SK-N-SH (cell line): ENCODE data around the gene MGST1. TPM values are rescaled to one million over a fixed set of nuclear protein-coding genes. Genes with fewer than 3 reads are reported as not detected.

Source experiments
- CTCF ChIA-PET: fragments of 300-600, 350-600 bp; formaldehyde crosslinking; extraction: SDS; loops from one replicate; lab custom pipeline; 2021; lab: Yijun Ruan, JAX
- POLR2A ChIA-PET: fragments of 350-600 bp; sonication (Branson Sonifier 250); formaldehyde crosslinking; extraction: SDS; loops from one replicate; lab custom pipeline; 2020; ENCODE audit warnings: antibody characterized with exemption, inconsistent platforms; lab: Yijun Ruan, JAX
- DNase-seq: peaks from one replicate; pipeline ENCODE4 v3.0.0; 2012
- H2AFZ ChIP-seq: fragments of 200-600 bp; sonication (generic); 2 replicates; pipeline ENCODE4 v1.8.1; 2016; ENCODE audit warnings: antibody characterized with exemption, mild to moderate bottlenecking, low read depth
- H3F3A ChIP-seq: fragments of 200-600 bp; sonication (generic); replicated peaks from 2 replicates; pipeline ENCODE3; 2016; ENCODE audit warnings: antibody characterized with exemption, mild to moderate bottlenecking; ENCODE audit not compliant: insufficient read depth
- H3K27ac ChIP-seq, 2 experiments: fragments of 200-500 bp in 1 of 2; fragments of 200-600 bp in 1 of 2; sonication (Bioruptor generic) in 1 of 2; sonication (generic), shearing (Covaris generic) in 1 of 2; 2 replicates each; pipeline versions ENCODE4 v1.5.1 to v1.6.1; 2014 to 2016; ENCODE audit warnings: low read depth in 2 of 2, inconsistent platforms in 1 of 2, low read length in 1 of 2, mild to moderate bottlenecking in 1 of 2, mixed read lengths in 1 of 2
- H3K27me3 ChIP-seq: fragments of 200-600 bp; sonication (generic), shearing (Covaris generic); 2 replicates; pipeline ENCODE4 v1.6.1; 2016; ENCODE audit warnings: mixed run types; ENCODE audit not compliant: insufficient read depth
- H3K36me3 ChIP-seq, 2 experiments: fragments of 200-500 bp in 1 of 2; fragments of 200-600 bp in 1 of 2; sonication (Bioruptor generic) in 1 of 2; sonication (generic) in 1 of 2; replicated peaks in 1 of 2; 2 replicates each; pipeline versions ENCODE3 to v1.5.1; 2014 to 2016; ENCODE audit warnings: low read length in 1 of 2, mild to moderate bottlenecking in 1 of 2; ENCODE audit not compliant: insufficient read depth in 2 of 2, control insufficient read depth in 1 of 2
- H3K4me1 ChIP-seq, 2 experiments: fragments of 200-500 bp in 1 of 2; fragments of 200-600 bp in 1 of 2; sonication (Bioruptor generic) in 1 of 2; sonication (generic), shearing (Covaris generic) in 1 of 2; 2 replicates each; pipeline versions ENCODE4 v1.5.1 to v1.6.1; 2014 to 2016; ENCODE audit warnings: low read depth in 1 of 2, low read length in 1 of 2, mixed run types in 1 of 2; ENCODE audit not compliant: insufficient read depth in 2 of 2, control insufficient read depth in 1 of 2
- H3K4me2 ChIP-seq: fragments of 200-600 bp; sonication (generic), shearing (Covaris generic); 2 replicates; pipeline ENCODE4 v1.6.1; 2017; ENCODE audit warnings: mixed run types
- H3K4me3 ChIP-seq, 2 experiments: fragments of 200-500 bp in 1 of 2; fragments of 200-600 bp in 1 of 2; sonication (Bioruptor generic) in 1 of 2; sonication (generic), shearing (Covaris generic) in 1 of 2; 2 replicates each; pipeline versions ENCODE4 v1.5.1 to v1.8.1; 2014 to 2016; ENCODE audit warnings: low read depth in 2 of 2, inconsistent platforms in 1 of 2, low read length in 1 of 2, mild to moderate bottlenecking in 1 of 2, mixed read lengths in 1 of 2, moderate library complexity in 1 of 2
- H3K79me2 ChIP-seq: fragments of 200-600 bp; sonication (generic); 2 replicates; pipeline ENCODE4 v1.8.1; 2017; ENCODE audit warnings: mild to moderate bottlenecking; ENCODE audit not compliant: insufficient read depth
- H3K9ac ChIP-seq: fragments of 200-600 bp; sonication (generic); 2 replicates; pipeline ENCODE4 v1.6.1; 2017; ENCODE audit warnings: mixed run types
- H3K9me2 ChIP-seq: fragments of 200-600 bp; sonication (generic); 2 replicates; pipeline ENCODE4 v1.6.1; 2017; ENCODE audit warnings: mixed run types
- H3K9me3 ChIP-seq: fragments of 200-600 bp; sonication (generic); 2 replicates; pipeline ENCODE4 v1.6.1; 2017; ENCODE audit warnings: mixed run types, mild to moderate bottlenecking, moderate library complexity
- H4K20me1 ChIP-seq: fragments of 200-600 bp; sonication (generic); 2 replicates; pipeline ENCODE4 v1.6.1; 2017; ENCODE audit warnings: mild to moderate bottlenecking, mixed run types; ENCODE audit not compliant: insufficient read depth
- ELF1 ChIP-seq: IDR thresholded peaks from 2 replicates; pipeline ENCODE4 v1.4.0; 2012
- EP300 ChIP-seq, 2 experiments: IDR thresholded peaks; 2 replicates each; pipeline versions ENCODE4 v1.4.0 to v1.6.1; 2012; ENCODE audit warnings: borderline replicate concordance in 1 of 2, low read depth in 1 of 2, low read length in 1 of 2
- EZH2phosphoT487 ChIP-seq: fragments of 200-600 bp; sonication (generic); IDR thresholded peaks from 2 replicates; pipeline ENCODE4 v1.6.1; 2017; ENCODE audit warnings: low read depth, mixed run types, mild to moderate bottlenecking, antibody characterized with exemption, moderate library complexity, borderline replicate concordance
- FOXJ3 ChIP-seq: sonication (generic); formaldehyde crosslinking; IDR thresholded peaks from 2 replicates; pipeline ENCODE4 v1.5.1; 2020; ENCODE audit warnings: mild to moderate bottlenecking, missing genetic modification reagents
- FOXM1 ChIP-seq: IDR thresholded peaks from 2 replicates; pipeline ENCODE4 v1.4.0; 2012; ENCODE audit warnings: low read depth, mild to moderate bottlenecking
- JUND ChIP-seq: IDR thresholded peaks from 2 replicates; pipeline ENCODE4 v1.4.0; 2012
- MEF2A ChIP-seq: IDR thresholded peaks from 2 replicates; pipeline ENCODE4 v1.4.0; 2012; ENCODE audit warnings: low read depth, borderline replicate concordance
- MXI1 ChIP-seq: IDR thresholded peaks from 2 replicates; pipeline ENCODE4 v1.6.1; 2012; ENCODE audit warnings: mild to moderate bottlenecking, low read depth, low read length, improper control_type of control experiment
- NFIC ChIP-seq: IDR thresholded peaks from 2 replicates; pipeline ENCODE4 v1.4.0; 2012; ENCODE audit warnings: borderline replicate concordance
- RCOR1 ChIP-seq: fragments of 150-350 bp; IDR thresholded peaks from 2 replicates; pipeline ENCODE4 v1.6.1; 2017; ENCODE audit warnings: antibody characterized with exemption, low read length
- RXRA ChIP-seq: IDR thresholded peaks from 2 replicates; pipeline ENCODE4 v1.4.0; 2012; ENCODE audit warnings: low read depth, mild to moderate bottlenecking, borderline replicate concordance
- ZBTB33 ChIP-seq: IDR thresholded peaks from 2 replicates; pipeline ENCODE4 v1.4.0; 2012; ENCODE audit warnings: low read depth, borderline replicate concordance
- WGBS: methylation state at CpG from one replicate; pipeline ENCODE4 v1.1.6; 2017; ENCODE audit warnings: low lambda C conversion rate; 5-methylcytosine and 5-hydroxymethylcytosine counted together
- polyA plus RNA-seq, 3 experiments: library from polyadenylated mRNA; depleted of rRNA; stranded (reverse); fragments of >200 nt; gene quantifications; 2 replicates each; pipeline ENCODE4 v1.2.3, GENCODE V29; 2012
- TF ChIP-seq, protein P1 (sequence below): IDR thresholded peaks from 2 replicates; pipeline ENCODE4 v1.6.1; 2012; ENCODE audit warnings: mild to moderate bottlenecking, low read depth, low read length, moderate library complexity
- TF ChIP-seq, protein P2 (sequence below): IDR thresholded peaks from 2 replicates; pipeline ENCODE4 v1.4.0; 2012; ENCODE audit warnings: low read depth, borderline replicate concordance
- TF ChIP-seq, protein P3 (sequence below): fragments of 200-600 bp; sonication (generic); IDR thresholded peaks from 2 replicates; pipeline ENCODE4 v1.6.1; 2017; ENCODE audit warnings: antibody characterized with exemption, mild to moderate bottlenecking, moderate library complexity

MGST1 gene
- polyA plus RNA-seq, 1 of the 3 experiments (the other 2 are of a cell fraction), result 4.8 TPM

DNA sequence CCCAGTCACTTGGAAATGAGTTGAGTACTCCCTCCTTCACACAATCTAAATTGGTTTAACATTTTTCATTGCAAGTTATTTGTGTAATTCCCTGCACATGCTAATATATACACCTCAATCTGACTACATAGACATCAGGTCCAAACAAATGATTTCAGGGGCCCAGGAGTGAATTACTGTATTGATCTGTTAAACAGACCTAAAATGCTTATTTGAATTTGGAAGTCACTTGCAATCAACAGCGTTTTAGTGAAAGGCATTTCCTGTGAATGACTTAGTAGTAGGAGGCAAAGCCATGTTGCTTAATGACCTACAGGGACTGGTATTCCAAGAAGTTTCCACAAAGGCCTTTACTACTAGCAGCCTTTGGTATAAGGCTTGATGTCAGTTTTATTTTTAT is 47.3 kb upstream of the MGST1 start:
- H3K4me3 ChIP-seq, result no peak overlapping the region
- H2AFZ ChIP-seq, result no peak overlapping the region
- no peak for DNase-seq
- no peaks in the 10 kb centered on the region for H3K79me2 ChIP-seq
- no peak for TF ChIP-seq JUND
- TF ChIP-seq ELF1, result no peak
- H3K27me3 ChIP-seq, result no peaks in the 10 kb centered on the region
- ChIA-PET POLR2A (no interaction called here), CTCF (no interaction called here)
- no peaks in the 10 kb centered on the region for H3K9me2 ChIP-seq
- no peaks in the 10 kb centered on the region for H3F3A ChIP-seq
- no peaks in the 10 kb centered on the region for H3K9me3 ChIP-seq
- no peak overlapping the region for H3K4me2 ChIP-seq
- no peak overlapping the region for H3K9ac ChIP-seq
- H4K20me1 ChIP-seq, result no peaks in the 10 kb centered on the region
- H3K27ac ChIP-seq, result no peak overlapping the region
- H3K36me3 ChIP-seq, result no peaks in the 10 kb centered on the region
- WGBS, result 6% methylated on average over 1 of the region's 1 CpG
- H3K4me1 ChIP-seq, result no peaks in the 10 kb centered on the region; a peak in 1 of 4 replicates

- Histone ChIP-seq H3K4me3 (no peak overlapping the region), H3K27ac (no peak overlapping the region), H3K79me2 (no peaks in the 10 kb centered on the region), H3K9me3 (no peaks in the 10 kb centered on the region), H4K20me1 (no peaks in the 10 kb centered on the region), H3K9me2 (no peaks in the 10 kb centered on the region), H3K9ac (no peak overlapping the region), H2AFZ (no peak overlapping the region), H3K4me2 (no peak overlapping the region), H3K27me3 (no peaks in the 10 kb centered on the region), H3F3A (no peaks in the 10 kb centered on the region), H3K4me1 (no peaks in the 10 kb centered on the region; a peak in 1 of 4 replicates), H3K36me3 (no peaks in the 10 kb centered on the region)
- DNase-seq, result no peak
- no peak for TF ChIP-seq EP300 (IDR thresholded peaks at IDR 0.05; ENCODE audit: borderline replicate concordance in 1 of 2, low read depth in 1 of 2, low read length in 1 of 2)
- ChIA-PET POLR2A (no interaction called here), CTCF (no interaction called here)
- 17% methylated on average over 7 of the region's 7 CpGs for WGBS
Observed at GRCh38 chr12:16300736-16301135, 46.7 kb upstream of the MGST1 start.

DNA sequence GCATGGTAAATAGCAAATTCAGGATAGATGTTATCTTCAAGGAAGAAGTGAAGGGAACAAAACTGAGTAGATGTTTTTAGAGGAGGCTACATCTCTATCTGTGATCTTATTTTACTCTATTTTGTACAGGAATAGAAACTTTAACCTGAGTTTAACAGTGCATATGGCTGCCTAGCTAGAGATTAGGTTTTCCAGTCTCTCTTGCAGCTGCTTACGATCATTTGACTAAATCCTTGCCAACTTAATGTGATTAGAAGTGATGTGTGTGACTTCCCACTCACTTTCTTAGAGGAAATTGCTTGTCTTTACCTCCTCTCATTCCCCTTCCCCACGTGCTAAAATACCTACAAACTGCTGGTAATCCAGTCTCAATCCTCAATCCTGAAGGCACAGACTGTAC is 43.5 kb upstream of the MGST1 start:
- no peaks in the 10 kb centered on the region for H3K9me2 ChIP-seq
- H4K20me1 ChIP-seq, result no peaks in the 10 kb centered on the region
- no peaks in the 10 kb centered on the region for H3K36me3 ChIP-seq
- H3K9ac ChIP-seq, result no peak overlapping the region
- H3K4me1 ChIP-seq, result no peaks in the 10 kb centered on the region; a peak in 1 of 4 replicates
- H2AFZ ChIP-seq, result no peak overlapping the region
- H3F3A ChIP-seq, result no peaks in the 10 kb centered on the region
- no peak for DNase-seq
- no peaks in the 10 kb centered on the region for H3K27me3 ChIP-seq
- no peak overlapping the region for H3K4me2 ChIP-seq
- H3K79me2 ChIP-seq, result no peaks in the 10 kb centered on the region
- POLR2A ChIA-PET, result no interaction called here
- H3K4me3 ChIP-seq, result no peak overlapping the region
- no peaks in the 10 kb centered on the region for H3K9me3 ChIP-seq
- TF ChIP-seq, protein P1, sequence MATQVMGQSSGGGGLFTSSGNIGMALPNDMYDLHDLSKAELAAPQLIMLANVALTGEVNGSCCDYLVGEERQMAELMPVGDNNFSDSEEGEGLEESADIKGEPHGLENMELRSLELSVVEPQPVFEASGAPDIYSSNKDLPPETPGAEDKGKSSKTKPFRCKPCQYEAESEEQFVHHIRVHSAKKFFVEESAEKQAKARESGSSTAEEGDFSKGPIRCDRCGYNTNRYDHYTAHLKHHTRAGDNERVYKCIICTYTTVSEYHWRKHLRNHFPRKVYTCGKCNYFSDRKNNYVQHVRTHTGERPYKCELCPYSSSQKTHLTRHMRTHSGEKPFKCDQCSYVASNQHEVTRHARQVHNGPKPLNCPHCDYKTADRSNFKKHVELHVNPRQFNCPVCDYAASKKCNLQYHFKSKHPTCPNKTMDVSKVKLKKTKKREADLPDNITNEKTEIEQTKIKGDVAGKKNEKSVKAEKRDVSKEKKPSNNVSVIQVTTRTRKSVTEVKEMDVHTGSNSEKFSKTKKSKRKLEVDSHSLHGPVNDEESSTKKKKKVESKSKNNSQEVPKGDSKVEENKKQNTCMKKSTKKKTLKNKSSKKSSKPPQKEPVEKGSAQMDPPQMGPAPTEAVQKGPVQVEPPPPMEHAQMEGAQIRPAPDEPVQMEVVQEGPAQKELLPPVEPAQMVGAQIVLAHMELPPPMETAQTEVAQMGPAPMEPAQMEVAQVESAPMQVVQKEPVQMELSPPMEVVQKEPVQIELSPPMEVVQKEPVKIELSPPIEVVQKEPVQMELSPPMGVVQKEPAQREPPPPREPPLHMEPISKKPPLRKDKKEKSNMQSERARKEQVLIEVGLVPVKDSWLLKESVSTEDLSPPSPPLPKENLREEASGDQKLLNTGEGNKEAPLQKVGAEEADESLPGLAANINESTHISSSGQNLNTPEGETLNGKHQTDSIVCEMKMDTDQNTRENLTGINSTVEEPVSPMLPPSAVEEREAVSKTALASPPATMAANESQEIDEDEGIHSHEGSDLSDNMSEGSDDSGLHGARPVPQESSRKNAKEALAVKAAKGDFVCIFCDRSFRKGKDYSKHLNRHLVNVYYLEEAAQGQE, result no peak
- TF ChIP-seq RXRA, result no peak
- TF ChIP-seq ELF1, result no peak
- no peak for TF ChIP-seq NFIC
- no peak for TF ChIP-seq FOXJ3
- no peak for TF ChIP-seq ZBTB33
- TF ChIP-seq MXI1, result no peak
- no peak for TF ChIP-seq FOXM1
- no peak for TF ChIP-seq RCOR1
- TF ChIP-seq, protein P2, sequence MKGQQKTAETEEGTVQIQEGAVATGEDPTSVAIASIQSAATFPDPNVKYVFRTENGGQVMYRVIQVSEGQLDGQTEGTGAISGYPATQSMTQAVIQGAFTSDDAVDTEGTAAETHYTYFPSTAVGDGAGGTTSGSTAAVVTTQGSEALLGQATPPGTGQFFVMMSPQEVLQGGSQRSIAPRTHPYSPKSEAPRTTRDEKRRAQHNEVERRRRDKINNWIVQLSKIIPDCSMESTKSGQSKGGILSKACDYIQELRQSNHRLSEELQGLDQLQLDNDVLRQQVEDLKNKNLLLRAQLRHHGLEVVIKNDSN, result no peak
- TF ChIP-seq MEF2A, result no peak
- TF ChIP-seq, protein P3, sequence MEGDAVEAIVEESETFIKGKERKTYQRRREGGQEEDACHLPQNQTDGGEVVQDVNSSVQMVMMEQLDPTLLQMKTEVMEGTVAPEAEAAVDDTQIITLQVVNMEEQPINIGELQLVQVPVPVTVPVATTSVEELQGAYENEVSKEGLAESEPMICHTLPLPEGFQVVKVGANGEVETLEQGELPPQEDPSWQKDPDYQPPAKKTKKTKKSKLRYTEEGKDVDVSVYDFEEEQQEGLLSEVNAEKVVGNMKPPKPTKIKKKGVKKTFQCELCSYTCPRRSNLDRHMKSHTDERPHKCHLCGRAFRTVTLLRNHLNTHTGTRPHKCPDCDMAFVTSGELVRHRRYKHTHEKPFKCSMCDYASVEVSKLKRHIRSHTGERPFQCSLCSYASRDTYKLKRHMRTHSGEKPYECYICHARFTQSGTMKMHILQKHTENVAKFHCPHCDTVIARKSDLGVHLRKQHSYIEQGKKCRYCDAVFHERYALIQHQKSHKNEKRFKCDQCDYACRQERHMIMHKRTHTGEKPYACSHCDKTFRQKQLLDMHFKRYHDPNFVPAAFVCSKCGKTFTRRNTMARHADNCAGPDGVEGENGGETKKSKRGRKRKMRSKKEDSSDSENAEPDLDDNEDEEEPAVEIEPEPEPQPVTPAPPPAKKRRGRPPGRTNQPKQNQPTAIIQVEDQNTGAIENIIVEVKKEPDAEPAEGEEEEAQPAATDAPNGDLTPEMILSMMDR, result no peak
- no peak for TF ChIP-seq EZH2phosphoT487
- no peak overlapping the region for H3K27ac ChIP-seq
- CTCF ChIA-PET, result no interaction called here
- 22% methylated on average over 2 of the region's 2 CpGs for WGBS
